OCI-LY1 (cell line): Measurements from ENCODE around the gene NEGR1.

Experiments used
- H2AFZ ChIP-seq: fragments of 200-600 bp; sonication (generic), shearing (Covaris generic); 2 replicates; pipeline ENCODE4 v1.6.0; 2014; ENCODE audit warnings: antibody characterized with exemption, mild to moderate bottlenecking, low read length
- H3F3A ChIP-seq: fragments of 200-600 bp; sonication (generic), shearing (Covaris generic); 2 replicates; pipeline ENCODE4 v1.6.0; 2014; ENCODE audit warnings: mild to moderate bottlenecking, antibody characterized with exemption, low read length, moderate library complexity; ENCODE audit not compliant: insufficient read depth
- H3K27ac ChIP-seq: fragments of 200-600 bp; sonication (generic); 2 replicates; pipeline ENCODE4 v1.5.1; 2014; ENCODE audit warnings: low read length, mixed run types, mild to moderate bottlenecking, low read depth; ENCODE audit not compliant: poor library complexity, severe bottlenecking
- H3K27me3 ChIP-seq: fragments of 200-600 bp; sonication (generic); 2 replicates; pipeline ENCODE4 v1.6.0; 2014; ENCODE audit warnings: antibody characterized with exemption, mild to moderate bottlenecking, low read length, moderate library complexity; ENCODE audit not compliant: insufficient read depth
- H3K36me3 ChIP-seq: fragments of 200-600 bp; sonication (generic); 2 replicates; pipeline ENCODE4 v1.6.1; 2014; ENCODE audit warnings: mild to moderate bottlenecking, antibody characterized with exemption, low read length, moderate library complexity, mixed read lengths; ENCODE audit not compliant: insufficient read depth
- H3K4me1 ChIP-seq: fragments of 200-600 bp; sonication (generic); 2 replicates; pipeline ENCODE4 v1.5.1; 2014; ENCODE audit warnings: mild to moderate bottlenecking, low read length, moderate library complexity; ENCODE audit not compliant: insufficient read depth, severe bottlenecking
- H3K4me2 ChIP-seq: fragments of 200-600 bp; sonication (generic), shearing (Covaris generic); 2 replicates; pipeline ENCODE4 v1.6.1; 2014; ENCODE audit warnings: low read length
- H3K4me3 ChIP-seq: fragments of 200-600 bp; sonication (generic); 2 replicates; pipeline ENCODE4 v1.5.1; 2014; ENCODE audit warnings: low read length, low read depth, mild to moderate bottlenecking, mixed read lengths; ENCODE audit not compliant: poor library complexity, severe bottlenecking
- H3K79me2 ChIP-seq: fragments of 200-600 bp; shearing (Covaris generic); 2 replicates; pipeline ENCODE4 v1.6.1; 2016; ENCODE audit warnings: mixed run types, low read length, mixed read lengths; ENCODE audit not compliant: insufficient read depth
- H3K9ac ChIP-seq: fragments of 200-600 bp; sonication (generic), shearing (Covaris generic); 2 replicates; pipeline ENCODE4 v1.6.1; 2014; ENCODE audit warnings: mild to moderate bottlenecking, low read length, mixed read lengths
- H3K9me2 ChIP-seq: fragments of 200-600 bp; sonication (generic), shearing (Covaris generic); 2 replicates; pipeline ENCODE4 v1.6.1; 2014; ENCODE audit warnings: low read depth, mild to moderate bottlenecking, low read length, mixed read lengths
- H3K9me3 ChIP-seq: fragments of 200-600 bp; shearing (Covaris generic); 2 replicates; pipeline ENCODE4 v1.6.1; 2014; ENCODE audit warnings: low read length, mixed read lengths
- H4K20me1 ChIP-seq: fragments of 200-600 bp; sonication (generic), shearing (Covaris generic); 2 replicates; pipeline ENCODE4 v1.6.0; 2016; ENCODE audit warnings: mild to moderate bottlenecking, low read length; ENCODE audit not compliant: insufficient read depth
- EZH2 ChIP-seq: fragments of 200-600 bp; sonication (generic), shearing (Covaris generic); IDR thresholded peaks from 2 replicates; pipeline ENCODE4 v1.8.0; 2017; ENCODE audit warnings: borderline replicate concordance, mixed run types, mild to moderate bottlenecking, antibody characterized with exemption, low read length, moderate library complexity, mixed read lengths
- TF ChIP-seq, protein P1 (sequence below): fragments of 200-600 bp; sonication (generic), shearing (Covaris generic); IDR thresholded peaks from 2 replicates; pipeline ENCODE4 v1.5.1; 2017; ENCODE audit warnings: mild to moderate bottlenecking, antibody characterized with exemption, low read length, moderate library complexity, mixed read lengths

NEGR1 gene

GRCh38 chr1:71464016-71464415 lies 818.3 kb downstream of the NEGR1 start:
- H3K36me3 ChIP-seq: no peaks in the 10 kb centered on the region
- H2AFZ ChIP-seq: no peak overlapping the region
- H3K4me3 ChIP-seq: no peak overlapping the region
- H3K9me2 ChIP-seq: no peaks in the 10 kb centered on the region
- H4K20me1 ChIP-seq: no peaks in the 10 kb centered on the region
- no peak overlapping the region for H3K27ac ChIP-seq
- no peak overlapping the region for H3K9ac ChIP-seq
- H3K4me2 ChIP-seq: no peak overlapping the region
- no peaks in the 10 kb centered on the region for H3F3A ChIP-seq
- no peaks in the 10 kb centered on the region for H3K27me3 ChIP-seq
- no peaks in the 10 kb centered on the region for H3K79me2 ChIP-seq
- no peaks in the 10 kb centered on the region for H3K9me3 ChIP-seq
- TF ChIP-seq EZH2: no peak
- TF ChIP-seq, protein P1, sequence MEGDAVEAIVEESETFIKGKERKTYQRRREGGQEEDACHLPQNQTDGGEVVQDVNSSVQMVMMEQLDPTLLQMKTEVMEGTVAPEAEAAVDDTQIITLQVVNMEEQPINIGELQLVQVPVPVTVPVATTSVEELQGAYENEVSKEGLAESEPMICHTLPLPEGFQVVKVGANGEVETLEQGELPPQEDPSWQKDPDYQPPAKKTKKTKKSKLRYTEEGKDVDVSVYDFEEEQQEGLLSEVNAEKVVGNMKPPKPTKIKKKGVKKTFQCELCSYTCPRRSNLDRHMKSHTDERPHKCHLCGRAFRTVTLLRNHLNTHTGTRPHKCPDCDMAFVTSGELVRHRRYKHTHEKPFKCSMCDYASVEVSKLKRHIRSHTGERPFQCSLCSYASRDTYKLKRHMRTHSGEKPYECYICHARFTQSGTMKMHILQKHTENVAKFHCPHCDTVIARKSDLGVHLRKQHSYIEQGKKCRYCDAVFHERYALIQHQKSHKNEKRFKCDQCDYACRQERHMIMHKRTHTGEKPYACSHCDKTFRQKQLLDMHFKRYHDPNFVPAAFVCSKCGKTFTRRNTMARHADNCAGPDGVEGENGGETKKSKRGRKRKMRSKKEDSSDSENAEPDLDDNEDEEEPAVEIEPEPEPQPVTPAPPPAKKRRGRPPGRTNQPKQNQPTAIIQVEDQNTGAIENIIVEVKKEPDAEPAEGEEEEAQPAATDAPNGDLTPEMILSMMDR: no peak
- H3K4me1 ChIP-seq: no peaks in the 10 kb centered on the region

DNA sequence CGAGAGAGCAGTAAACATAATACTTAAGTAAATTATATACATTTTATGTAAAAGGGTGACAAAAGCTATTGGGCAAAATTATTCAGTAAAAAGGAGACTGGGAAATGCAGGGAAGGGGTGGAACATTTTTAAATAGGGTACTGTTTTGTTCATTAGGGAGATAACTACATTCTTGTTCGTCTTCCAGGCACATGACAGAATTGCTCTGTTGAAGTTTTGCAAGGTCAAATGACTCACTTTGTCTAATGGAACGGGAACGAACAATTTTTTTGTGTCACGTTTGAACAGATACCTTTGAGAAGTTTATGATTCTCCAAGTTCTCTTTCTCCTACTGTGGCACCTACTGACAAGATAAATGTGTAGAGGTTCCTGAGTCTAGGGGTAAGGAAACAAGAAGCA lies 819.2 kb downstream of the NEGR1 start:
- no peaks in the 10 kb centered on the region for H3K27me3 ChIP-seq
- H2AFZ ChIP-seq: no peak overlapping the region
- H3K4me2 ChIP-seq: no peak overlapping the region
- no peak overlapping the region for H3K4me3 ChIP-seq
- no peak overlapping the region for H3K27ac ChIP-seq
- no peaks in the 10 kb centered on the region for H3K9me2 ChIP-seq
- no peaks in the 10 kb centered on the region for H3K36me3 ChIP-seq
- no peak overlapping the region for H3K9ac ChIP-seq
- TF ChIP-seq, protein P1: no peak
- no peak for TF ChIP-seq EZH2
- H4K20me1 ChIP-seq: no peaks in the 10 kb centered on the region
- no peaks in the 10 kb centered on the region for H3K4me1 ChIP-seq
- no peaks in the 10 kb centered on the region for H3F3A ChIP-seq
- H3K79me2 ChIP-seq: no peaks in the 10 kb centered on the region
- no peaks in the 10 kb centered on the region for H3K9me3 ChIP-seq

GRCh38 chr1:71462247-71462646 lies 820.1 kb downstream of the NEGR1 start:
- Histone ChIP-seq H3K9me2 (no peaks in the 10 kb centered on the region), H3K79me2 (no peaks in the 10 kb centered on the region), H3K4me2 (no peak overlapping the region), H3K4me3 (no peak overlapping the region), H3K36me3 (no peaks in the 10 kb centered on the region), H4K20me1 (no peaks in the 10 kb centered on the region), H3K27ac (no peak overlapping the region), H2AFZ (no peak overlapping the region), H3K27me3 (no peaks in the 10 kb centered on the region), H3K9me3 (no peaks in the 10 kb centered on the region), H3K4me1 (no peaks in the 10 kb centered on the region), H3K9ac (no peak overlapping the region), H3F3A (no peaks in the 10 kb centered on the region)
- TF ChIP-seq, protein P1: no peak
- no peak for TF ChIP-seq EZH2
